ENCODE measurements around the gene ISG20L2. TPM values are rescaled to one million over a fixed set of nuclear protein-coding genes. Genes with fewer than 3 reads are reported as not detected.

The ISG20L2 gene
- total RNA-seq, 1 donor from 2014 or later: 13.1 TPM

DNA sequence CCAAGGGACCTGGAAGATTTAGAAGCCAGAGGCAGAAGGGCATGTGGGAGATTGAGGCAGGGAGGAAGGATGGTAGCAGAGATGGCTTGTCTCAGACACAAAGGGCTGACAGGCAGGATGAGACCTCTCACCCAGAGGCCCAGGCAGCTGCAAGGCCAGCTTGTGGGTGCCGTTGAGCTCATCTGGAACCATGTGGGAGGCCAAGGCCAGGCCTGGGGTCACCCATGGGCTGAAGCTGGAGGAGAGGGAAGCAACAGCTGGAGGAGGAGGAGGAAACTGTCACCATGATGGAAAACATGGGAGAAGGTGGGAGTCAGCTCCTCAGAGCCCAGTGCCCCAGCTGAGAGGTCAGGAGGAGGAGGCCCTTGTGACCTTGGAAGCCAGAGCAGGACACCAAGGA, 29.6 kb downstream of the ISG20L2 start:
- intact Hi-C loops (cut with DNase I): no loop called here
- DNase-seq (ENCODE audit: missing footprints): peak; percentile 16

DNA sequence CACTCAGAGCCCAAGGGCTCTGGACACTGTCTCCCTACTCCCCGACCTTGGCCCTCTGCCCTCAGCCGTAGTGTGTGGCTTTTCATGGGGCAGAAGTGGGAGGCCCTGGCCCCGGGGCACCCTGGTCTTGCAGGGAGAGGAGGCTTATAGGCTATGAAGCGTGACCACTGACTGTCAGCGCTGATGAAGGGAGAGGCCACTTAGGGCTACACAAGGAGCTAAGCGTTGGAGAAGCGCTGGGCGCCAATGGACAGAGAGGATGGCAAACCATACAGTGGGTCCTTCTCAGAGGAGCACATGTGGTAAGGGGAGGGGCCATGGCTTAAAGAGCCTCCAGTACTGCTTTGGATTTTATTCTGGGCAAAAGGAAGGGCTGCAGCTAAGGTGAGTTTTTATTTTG, 31.1 kb downstream of the ISG20L2 start:
- intact Hi-C loops (cut with DNase I): no loop called here
- peak; percentile 16 for DNase-seq (ENCODE audit: missing footprints)
- no peak for ATAC-seq

More for the DNA sequence above, 29.6 kb downstream of the ISG20L2 start:
- no peak for ATAC-seq

DNA sequence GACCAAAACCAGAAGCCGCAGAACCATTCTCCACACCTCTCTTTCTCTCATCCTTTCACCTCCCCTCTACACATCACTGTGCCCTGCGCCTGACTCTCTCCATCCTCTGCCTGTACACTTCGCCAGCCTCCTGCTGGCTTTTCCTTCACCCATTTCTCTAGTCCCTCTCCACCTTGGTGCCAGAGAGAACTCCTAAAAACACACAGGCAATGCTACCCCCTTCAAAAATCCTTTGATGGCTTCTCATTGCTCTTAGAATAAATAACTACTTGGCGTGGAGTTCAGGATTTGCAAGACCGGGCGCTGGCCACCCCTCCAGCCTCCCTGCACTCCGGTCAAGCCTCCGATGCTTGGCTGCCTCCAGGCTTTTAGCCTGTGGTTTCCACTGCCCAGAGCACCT, 31.8 kb downstream of the ISG20L2 start:
- no peak for ATAC-seq
- intact Hi-C loops (cut with DNase I): no loop called here
- peak; percentile 25 for DNase-seq (ENCODE audit: missing footprints)

DNA sequence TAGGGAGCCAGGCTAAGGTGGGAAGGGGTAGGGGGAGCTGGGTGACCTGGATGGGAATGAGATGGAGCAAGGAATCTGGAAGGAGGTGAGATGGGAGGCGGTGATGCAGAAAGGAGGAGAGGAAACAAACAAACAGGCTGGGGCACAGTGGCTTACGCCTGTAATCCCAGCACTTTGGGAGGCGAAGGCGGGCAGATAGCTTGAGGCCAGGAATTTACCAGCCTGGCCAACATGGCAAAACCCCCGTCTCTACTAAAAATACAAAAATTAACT, 33.9 kb downstream of the ISG20L2 start:
- DNase-seq (ENCODE audit: missing footprints) (no peak), ATAC-seq (no peak)
- intact Hi-C loops (cut with DNase I): no loop called here

DNA sequence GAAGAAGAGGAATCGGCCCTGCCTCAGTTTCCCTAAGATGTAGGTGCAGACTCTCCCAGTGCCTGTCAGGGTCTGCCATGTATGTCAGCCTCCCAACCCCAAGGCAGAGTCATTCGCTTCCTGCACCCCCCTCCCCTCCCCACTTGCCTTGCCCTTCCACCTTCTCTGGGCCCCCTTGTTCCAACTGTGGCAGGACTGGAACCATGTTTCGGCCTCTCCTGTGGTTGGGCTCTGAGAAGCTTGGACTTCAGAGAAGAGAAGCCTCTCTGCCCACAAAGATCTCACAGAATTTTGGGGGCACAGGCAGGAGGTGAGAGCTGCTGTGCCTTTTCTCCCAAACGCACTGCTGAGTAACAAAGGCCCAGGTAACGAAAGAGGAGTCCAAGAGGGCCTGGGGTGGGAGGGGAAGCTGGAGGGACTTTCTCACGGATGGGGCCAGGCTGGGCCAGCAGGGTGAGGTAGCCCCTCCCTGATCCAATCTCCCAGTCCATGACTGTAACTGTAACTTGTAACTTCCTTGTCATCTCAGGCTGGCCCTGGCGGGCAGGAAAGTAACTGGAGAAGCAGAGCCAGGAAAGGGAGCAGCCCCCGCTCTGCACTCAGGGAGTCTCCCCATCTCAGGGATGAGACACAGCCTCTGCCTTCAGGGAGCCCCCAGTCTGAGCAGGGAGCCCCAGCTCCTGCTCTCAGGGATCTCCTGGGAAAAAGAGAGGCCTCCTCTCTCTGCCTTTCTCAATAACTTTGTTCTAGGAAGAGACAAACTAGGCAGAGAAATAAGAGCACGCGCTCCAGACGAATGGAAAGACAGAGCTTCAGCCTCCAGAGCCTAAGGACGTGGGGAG, 34.5 kb downstream of the ISG20L2 start:
- intact Hi-C loops (cut with DNase I): no loop called here
- DNase-seq (ENCODE audit: missing footprints): peak; percentile 48
- ATAC-seq: no peak

DNA sequence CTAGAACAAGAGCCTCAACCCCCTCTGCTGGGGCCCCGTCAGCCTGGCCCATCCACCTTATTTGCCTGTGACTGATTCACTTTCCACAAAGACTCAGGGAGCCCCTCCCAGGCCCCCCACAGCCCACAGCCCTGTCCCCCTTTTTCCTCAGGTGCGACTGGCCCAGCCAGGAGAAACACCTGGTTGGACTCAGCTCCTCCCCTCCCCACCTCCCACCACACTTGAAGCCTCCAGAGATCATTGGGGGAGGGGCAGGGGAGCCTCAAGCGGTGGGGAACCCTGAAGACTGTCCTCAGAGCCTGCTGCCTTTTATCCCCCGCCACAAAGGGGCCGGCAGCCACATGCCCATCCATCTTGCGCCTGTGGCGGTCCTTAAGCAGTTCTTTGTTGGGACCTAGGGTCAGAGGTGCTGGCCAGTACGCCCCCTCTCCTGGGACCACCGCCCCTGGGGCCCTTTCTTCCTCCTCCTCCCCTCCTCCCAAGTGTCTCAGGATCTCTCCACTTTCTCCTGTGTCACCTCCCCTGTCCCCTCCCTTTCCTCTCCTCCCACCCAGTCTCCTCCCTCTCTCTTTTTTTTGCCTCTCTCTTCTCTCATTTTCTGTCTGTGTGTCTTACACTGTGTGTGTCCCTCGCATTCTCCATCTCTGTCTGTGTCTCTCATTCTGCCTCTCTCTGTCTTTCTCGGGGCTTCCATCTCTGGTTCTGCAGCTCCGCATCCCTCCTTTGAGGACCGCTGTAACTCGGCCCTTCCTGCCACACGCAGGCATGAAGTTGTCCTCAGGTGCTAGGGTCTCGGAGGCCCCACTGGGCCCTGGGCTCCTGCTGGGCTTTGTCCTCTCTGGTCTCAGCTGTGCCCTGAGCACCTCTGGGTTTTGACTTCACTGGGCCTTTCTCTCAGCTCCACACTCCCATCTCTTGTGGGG, 35.4 kb downstream of the ISG20L2 start:
- ATAC-seq (no peak), DNase-seq (ENCODE audit: missing footprints) (peak; percentile 51)
- intact Hi-C loops (cut with DNase I): no loop called here

DNA sequence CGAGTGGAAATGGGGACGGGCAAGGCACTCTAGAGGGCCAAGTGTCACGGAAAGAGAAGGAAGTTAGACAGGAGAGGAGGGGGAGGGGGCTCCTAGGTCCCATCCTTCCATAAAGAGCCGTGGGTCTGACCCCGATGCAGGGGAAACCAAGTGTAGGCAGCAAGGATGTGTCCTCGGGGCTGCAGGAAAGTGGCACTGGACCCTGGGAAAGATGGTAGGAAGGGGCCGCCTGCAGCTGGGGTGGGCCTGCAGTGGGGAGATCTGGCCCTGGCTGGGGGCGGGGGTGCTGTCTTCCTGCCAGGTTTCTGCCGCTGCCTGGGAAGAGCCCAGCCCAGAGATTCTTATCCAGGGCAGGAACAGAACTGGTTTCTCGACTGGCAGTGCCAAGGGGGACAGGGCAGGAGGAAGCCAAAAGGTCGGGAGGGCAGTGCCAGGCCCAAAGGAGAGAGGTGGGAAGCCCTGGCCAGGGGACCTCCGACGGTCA, 36.1 kb downstream of the ISG20L2 start:
- ATAC-seq: no peak
- DNase-seq (ENCODE audit: missing footprints): peak; percentile 25
- intact Hi-C loops (cut with DNase I): no loop called here

DNA sequence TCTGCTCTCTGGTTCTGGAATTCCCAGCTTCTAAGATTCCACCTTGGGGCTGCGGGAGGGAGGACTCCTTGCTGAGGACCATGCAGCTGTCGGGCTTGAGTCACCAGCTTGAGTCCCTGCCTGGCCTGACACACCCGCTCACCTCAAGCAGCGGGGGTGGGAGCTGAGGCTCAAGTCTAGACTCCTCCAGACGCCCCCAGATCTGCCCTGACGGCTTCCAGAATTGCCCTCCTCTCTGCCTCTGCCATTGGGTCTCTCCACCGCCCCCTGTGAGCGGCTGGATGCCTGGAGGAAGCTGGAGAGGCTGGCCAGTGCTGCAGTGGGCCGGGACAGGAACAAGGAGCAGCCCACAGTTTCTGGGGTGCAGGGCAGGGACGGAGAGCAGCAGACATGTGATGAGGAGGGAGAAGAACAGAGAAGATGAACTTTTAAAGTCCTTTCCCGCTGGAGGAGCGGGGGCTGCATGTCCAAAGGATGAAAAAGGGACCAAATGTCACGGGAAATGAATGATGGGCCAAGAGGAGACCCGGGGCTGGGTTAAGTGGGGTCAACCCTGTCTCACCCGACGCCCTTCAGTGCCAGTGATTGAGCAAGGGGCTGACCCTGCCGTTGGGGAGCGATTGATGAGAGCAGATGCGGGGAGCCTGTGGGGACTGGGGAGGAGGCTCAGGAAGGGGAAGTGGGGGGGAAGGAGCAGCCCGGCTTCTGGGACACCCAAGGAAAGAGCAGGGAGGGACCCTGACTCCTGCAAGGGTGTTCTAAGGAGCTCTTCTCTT, 36.7 kb downstream of the ISG20L2 start:
- DNase-seq (ENCODE audit: missing footprints) (peak; percentile 63), ATAC-seq (no peak)
- intact Hi-C loops (cut with DNase I): no loop called here

DNA sequence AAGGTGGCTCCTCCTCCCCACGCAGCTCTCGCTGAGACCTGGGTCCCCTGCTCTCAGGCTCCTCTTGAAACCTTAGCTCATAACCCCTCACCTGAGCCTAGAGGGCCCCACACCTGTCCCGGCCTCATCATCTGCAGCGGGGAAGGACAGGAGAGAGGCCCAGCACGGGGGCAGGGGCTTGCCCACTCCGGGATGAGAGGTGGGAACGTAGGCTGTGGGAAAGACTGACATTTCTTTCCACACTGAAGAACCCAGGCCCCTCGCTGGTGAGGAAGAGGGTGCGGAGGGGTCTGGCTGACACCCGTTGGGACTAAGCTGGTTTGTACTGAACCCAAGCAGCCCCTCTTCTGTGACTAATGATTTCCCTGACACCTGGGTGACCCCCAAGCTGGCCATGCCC, 37.4 kb downstream of the ISG20L2 start:
- DNase-seq (ENCODE audit: missing footprints): peak; percentile 16
- no peak for ATAC-seq
- intact Hi-C loops (cut with DNase I): no loop called here

DNA sequence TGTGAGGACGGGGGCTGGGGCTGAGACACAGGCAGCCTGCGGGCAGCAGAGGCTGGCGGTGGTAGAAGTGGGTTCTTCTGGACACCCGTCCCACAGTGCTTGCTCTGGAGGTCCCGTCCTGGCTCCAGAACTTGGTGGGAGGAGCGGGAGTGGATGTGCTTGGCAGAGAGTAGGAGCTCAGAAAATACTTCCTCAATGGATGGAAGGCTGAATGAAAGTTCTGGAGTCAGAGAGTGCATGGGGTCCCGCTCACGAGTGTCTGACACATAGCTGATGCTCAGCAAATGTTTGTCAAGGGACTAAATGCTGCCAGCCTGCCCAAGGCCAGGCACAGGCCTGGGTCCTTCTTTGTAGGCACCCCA, 37.9 kb downstream of the ISG20L2 start:
- intact Hi-C loops (cut with DNase I): no loop called here
- DNase-seq (ENCODE audit: missing footprints) (no peak), ATAC-seq (no peak)

DNA sequence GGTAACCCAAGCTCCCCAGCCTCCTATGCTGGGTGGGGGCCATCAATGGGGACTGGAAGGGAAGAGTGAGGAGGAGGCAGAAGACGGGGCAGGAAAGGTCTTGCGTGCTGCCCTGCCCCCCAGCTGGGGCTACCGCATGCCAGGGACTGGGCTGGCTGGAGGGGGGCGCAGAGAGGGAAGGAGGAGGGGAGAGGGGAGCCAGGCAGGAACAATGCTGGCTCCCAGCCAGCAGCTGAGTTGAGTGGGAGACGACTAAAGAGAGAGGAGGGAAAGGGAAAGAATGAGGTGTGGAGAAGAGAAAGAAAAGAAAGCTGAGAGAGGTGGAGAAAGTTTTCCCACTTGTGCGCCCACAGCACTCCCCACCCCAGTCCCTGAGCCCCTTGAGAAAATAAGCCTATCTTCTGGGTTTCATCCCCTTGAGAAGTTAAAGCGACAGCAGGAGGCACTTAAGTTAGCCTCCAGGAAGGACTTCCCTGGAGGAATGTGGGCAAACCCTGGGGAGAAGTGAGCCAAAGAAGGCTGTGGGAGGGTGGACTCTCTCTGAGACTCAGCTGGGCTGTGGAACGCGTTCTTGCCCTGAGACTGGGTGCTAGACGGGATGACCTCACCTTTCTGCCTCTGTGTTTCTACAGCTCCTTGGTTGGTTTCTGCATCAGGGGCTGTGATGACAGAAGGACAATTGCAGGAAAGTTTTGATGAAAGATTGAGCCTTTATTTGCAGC, 38.5 kb downstream of the ISG20L2 start:
- ATAC-seq (no peak), DNase-seq (ENCODE audit: missing footprints) (peak; percentile 15)

DNA sequence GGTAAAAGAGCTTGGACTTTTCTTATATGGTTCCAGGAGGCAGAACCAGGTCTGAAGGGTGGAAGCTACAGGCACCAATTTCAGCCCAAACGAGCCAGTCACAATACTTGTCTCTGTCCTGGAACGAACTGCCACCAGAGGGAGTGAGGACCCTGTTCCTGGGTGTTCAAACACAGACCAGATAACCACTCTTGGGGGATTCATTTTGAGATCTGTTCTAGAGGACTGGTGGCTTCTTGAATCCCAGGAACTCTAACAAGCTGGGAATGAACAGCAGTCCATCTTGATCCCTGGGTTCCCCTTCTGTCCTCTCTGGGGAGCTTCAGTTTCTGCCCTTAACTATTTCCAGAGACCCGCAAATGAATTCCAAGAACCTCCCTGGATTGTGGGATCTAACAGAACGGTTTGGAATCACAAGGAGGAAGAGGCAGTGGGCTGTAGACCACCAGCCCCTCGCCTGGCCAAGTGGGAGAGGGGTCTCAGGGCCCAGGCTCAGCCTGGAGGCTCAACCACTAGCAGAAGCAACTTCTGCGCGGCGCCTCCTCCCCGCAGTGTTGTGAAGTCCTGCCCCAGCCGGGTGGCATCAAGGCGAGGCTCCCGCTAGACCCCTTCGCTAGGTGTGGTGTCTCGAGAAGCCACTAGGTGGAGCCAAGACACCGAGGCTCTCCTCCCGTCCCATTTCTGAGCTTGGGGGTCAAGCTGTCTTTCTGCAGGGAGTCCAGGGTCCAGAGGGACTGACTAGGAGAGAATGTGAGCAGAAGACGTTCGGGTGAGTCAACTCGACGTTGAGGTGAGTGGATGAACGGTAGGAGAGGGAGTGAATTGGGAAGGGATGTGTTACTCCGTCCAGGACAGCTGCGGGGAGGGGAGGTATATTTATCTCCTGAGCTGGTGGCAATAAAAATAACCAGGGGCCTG, 39.3 kb downstream of the ISG20L2 start:
- ATAC-seq (peak; percentile 87), DNase-seq (ENCODE audit: missing footprints) (peak; percentile 79)
- intact Hi-C loops (cut with DNase I): loop anchor here (1.0 to 5.0 kb wide), 2 partner anchors 36 to 203 kb away; partner anchors contain the start of gene PEAR1

More for the DNA sequence above, 38.5 kb downstream of the ISG20L2 start:
- intact Hi-C loops (cut with DNase I): loop anchor here (1.0 to 5.0 kb wide), 2 partner anchors 35 to 202 kb away; partner anchors contain the start of gene PEAR1

DNA sequence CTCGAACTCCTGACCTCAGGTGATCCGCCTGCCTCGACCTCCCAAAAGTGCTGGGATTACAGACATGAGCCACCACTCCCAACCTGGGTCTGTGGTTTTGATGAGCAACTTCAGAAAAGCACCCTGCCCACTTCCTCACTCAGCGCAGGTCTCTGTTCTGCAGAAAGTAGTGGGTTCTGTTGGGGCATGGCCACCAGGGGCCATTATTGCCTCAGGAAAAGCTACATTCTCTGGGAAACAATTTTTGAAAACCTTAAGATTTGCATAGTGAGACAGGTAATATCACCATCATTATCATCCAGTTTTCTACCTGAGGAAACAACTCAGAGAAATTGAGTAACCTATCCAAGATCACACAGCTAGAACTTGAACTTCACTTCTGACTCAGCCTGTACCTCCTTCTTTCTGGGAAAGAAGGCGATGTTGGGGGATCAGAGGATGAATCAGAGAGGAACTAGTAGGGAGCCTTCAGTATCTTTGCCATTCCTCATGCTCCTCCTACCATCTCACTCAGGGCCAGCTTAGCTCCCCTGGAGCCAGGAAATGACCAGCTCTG, 44.3 kb downstream of the ISG20L2 start:
- DNase-seq (ENCODE audit: missing footprints) (no peak), ATAC-seq (no peak)

DNA sequence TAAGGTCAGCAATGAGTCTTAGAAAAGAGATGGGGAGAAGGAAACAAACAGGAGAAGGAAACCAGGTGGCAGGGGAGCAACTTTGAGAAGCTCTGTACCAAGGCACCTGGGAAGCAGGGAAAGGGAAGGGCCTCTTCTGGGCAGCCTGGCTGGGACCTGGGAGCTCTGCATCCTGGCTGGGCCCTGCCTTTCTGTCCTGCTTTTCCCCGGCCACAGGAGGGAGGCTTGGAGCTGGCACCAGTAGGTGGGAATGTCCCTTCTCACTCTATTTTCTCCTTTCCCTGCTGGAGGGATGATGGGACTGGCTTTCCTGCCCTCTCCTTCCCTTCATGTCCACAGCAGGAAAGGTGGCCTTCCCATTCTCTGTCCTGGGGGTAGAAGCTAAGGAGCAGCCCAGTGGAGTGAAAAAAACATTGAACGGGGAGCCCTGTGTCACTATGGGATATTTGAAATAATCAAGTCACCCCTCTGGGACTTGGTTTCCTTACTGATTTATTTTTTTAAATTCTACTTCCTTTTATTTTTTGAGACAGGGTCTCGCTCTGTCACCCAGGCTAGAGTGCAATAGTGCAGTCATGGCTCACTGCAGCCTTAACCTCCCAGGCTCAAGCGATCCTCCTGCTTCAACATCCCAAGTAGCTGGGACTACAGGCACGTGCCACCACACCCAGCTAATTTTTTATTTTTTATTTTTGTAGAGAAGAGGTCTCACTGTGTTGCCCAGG, 46.2 kb downstream of the ISG20L2 start:
- DNase-seq (ENCODE audit: missing footprints): peak; percentile 9
- ATAC-seq: no peak
- intact Hi-C loops (cut with DNase I): no loop called here

More for the DNA sequence above, 44.3 kb downstream of the ISG20L2 start:
- intact Hi-C loops (cut with DNase I): no loop called here

DNA sequence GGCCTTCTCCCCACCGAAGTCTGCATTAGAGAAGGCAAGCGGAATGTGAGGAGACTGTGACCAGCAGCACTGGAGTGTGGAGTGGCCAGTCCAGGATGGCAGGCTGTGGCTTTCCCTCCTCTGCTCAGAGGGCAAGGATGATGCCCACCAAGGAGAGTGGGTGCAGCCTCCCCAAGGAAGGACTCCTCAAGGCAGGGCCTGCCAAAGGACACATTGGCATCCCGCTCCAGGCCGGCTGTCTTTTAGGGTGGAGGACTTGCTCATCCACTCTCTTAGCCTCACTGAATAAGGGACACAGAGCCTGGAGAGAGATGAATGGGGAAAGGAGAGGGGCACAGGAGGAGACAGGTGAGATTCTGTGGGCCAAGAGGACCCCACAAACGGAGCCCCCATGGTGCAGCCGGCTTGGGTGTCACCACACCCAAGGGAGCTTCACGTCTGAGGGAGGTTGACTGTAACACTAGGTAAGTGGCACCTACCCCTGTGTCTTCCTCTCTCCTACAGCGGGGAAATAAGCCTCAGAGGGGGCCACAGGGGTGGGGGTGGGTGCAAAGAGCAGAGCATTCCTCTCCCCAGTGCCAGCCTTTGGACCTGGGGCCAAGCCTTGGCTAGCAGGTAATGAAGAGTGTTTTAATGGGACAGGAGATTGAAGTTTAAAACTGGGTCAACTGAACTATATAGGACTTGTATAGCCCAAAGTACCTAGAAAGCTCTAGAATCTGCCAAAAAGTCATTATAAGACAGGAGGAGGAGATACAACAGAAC, 47.2 kb downstream of the ISG20L2 start:
- no peak for ATAC-seq
- intact Hi-C loops (cut with DNase I): no loop called here
- peak; percentile 51 for DNase-seq (ENCODE audit: missing footprints)

DNA sequence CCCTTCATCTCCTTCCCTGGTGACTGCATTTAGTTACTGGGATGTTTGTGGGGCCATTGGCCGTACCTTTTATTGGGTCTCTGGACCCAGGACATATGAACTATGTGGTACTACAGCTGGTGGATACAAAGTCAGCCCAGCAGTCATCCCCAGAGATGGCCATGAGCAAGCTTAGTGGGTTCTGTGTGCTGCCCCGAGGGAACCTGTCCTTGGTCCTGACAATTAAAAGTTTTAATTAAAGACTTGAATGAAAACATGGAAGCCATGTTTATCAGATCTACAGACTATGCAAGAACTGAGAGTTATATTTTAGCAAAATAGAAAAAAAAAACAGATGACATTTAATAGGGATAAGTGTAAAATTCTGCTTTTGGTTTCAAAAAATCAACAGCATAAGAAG, 48.5 kb downstream of the ISG20L2 start:
- intact Hi-C loops (cut with DNase I): no loop called here
- DNase-seq (ENCODE audit: missing footprints) (no peak), ATAC-seq (no peak)

Data from Right ventricle myocardium inferior (tissue), 1 donor.